T-cell (primary cell): ENCODE measurements around the gene SPTBN2. TPM values are rescaled to one million over a fixed set of nuclear protein-coding genes. Genes with fewer than 3 reads are reported as not detected.
"Not testable (repeated sequence)": the region's sequence is repeated elsewhere in the genome, so short reads cannot be mapped to it uniquely, and the experiment has no call there.

ENCODE experiments used
- ATAC-seq, 4 experiments: fragments of 200-7000 bp in 3 of 4; fragments of 150-1000 bp in 1 of 4; cut with Tn5 transposase; replicated peaks in 1 of 4; 1 replicate in 3 of 4; 2 replicates in 1 of 4; pipeline ENCODE4 v1.10.0; 2021; ENCODE audit warnings: moderate library complexity in 3 of 4, mild to moderate bottlenecking in 2 of 4, moderate number of reproducible peaks in 1 of 4
- CTCF ChIA-PET, 2 donors: fragments of 300-600 bp; sonication (Branson Sonifier 250); formaldehyde crosslinking; loops; one replicate each; lab custom pipeline; 2022; ENCODE audit warnings: antibody characterized with exemption in 2 of 2; lab: Charles Lee
- POLR2A ChIA-PET, 2 donors: fragments of 300-600 bp; sonication (Branson Sonifier 250); formaldehyde crosslinking; loops; one replicate each; lab custom pipeline; 2022; ENCODE audit warnings: antibody characterized with exemption in 2 of 2; lab: Charles Lee
- DNase-seq, 35 experiments: peaks; one replicate each; pipeline versions ENCODE4 v3.0.0 to v3.0.0-alpha.2; 2013 to 2023
- H3K27ac ChIP-seq: one replicate; pipeline ENCODE4 v1.5.1; 2013; ENCODE audit warnings: low read length
- H3K27me3 ChIP-seq, 2 experiments: replicated peaks in 1 of 2; 1 replicate in 1 of 2; 2 replicates in 1 of 2; pipeline versions ENCODE4 v1.6.1 to v1.7.0; 2013; ENCODE audit warnings: low read length in 1 of 2, mixed read lengths in 1 of 2; ENCODE audit not compliant: control insufficient read depth in 2 of 2, insufficient read depth in 2 of 2; ENCODE audit errors: extremely low read depth in 1 of 2
- H3K36me3 ChIP-seq, 2 donors: 1 replicate in 1 of 2; 2 replicates in 1 of 2; pipeline versions ENCODE4 v1.6.1 to v1.7.0; 2013; ENCODE audit warnings: low read length in 1 of 2; ENCODE audit not compliant: control insufficient read depth in 2 of 2, insufficient read depth in 1 of 2; ENCODE audit errors: extremely low read depth in 1 of 2
- H3K4me1 ChIP-seq, 2 experiments: 1 replicate in 1 of 2; 2 replicates in 1 of 2; pipeline versions ENCODE4 v1.6.1 to v1.7.0; 2013; ENCODE audit warnings: low read length in 2 of 2, mixed read lengths in 1 of 2; ENCODE audit not compliant: insufficient read depth in 2 of 2, control insufficient read depth in 1 of 2; ENCODE audit errors: extremely low read depth in 1 of 2
- H3K4me3 ChIP-seq, 2 donors: 1 replicate in 1 of 2; 2 replicates in 1 of 2; pipeline versions ENCODE4 v1.5.1 to v1.7.0; 2013; ENCODE audit warnings: mild to moderate bottlenecking in 2 of 2, low read length in 1 of 2, moderate library complexity in 1 of 2; ENCODE audit not compliant: control insufficient read depth in 1 of 2; ENCODE audit errors: extremely low read depth in 1 of 2
- H3K9me3 ChIP-seq: 2 replicates; pipeline ENCODE4 v1.7.0; 2013
- H3K27ac Mint-ChIP-seq, 2 donors: one replicate each; pipeline ENCODE4 v1.8.0; 2020 to 2021; ENCODE audit warnings: mild to moderate bottlenecking in 2 of 2, mixed read lengths in 2 of 2
- H3K27me3 Mint-ChIP-seq, 2 donors: one replicate each; pipeline ENCODE4 v1.8.0; 2021 to 2022; ENCODE audit warnings: mixed read lengths in 2 of 2
- H3K36me3 Mint-ChIP-seq: one replicate; pipeline ENCODE4 v1.8.0; 2021; ENCODE audit warnings: mixed read lengths
- H3K4me1 Mint-ChIP-seq, 3 donors: one replicate each; pipeline ENCODE4 v1.8.0; 2020 to 2022; ENCODE audit warnings: mixed read lengths in 3 of 3, mild to moderate bottlenecking in 1 of 3
- H3K4me3 Mint-ChIP-seq, 3 donors: one replicate each; pipeline ENCODE4 v1.8.0; 2020 to 2022; ENCODE audit warnings: mild to moderate bottlenecking in 3 of 3, mixed read lengths in 3 of 3, moderate library complexity in 3 of 3
- H3K9me3 Mint-ChIP-seq, 3 donors: one replicate each; pipeline ENCODE4 v1.8.0; 2020 to 2022; ENCODE audit warnings: mixed read lengths in 3 of 3
- WGBS: methylation state at CpG from one replicate; pipeline ENCODE4 v1.1.5; 2013; ENCODE audit warnings: missing lambda C conversion rate; ENCODE audit not compliant: insufficient coverage; 5-methylcytosine and 5-hydroxymethylcytosine counted together
- total RNA-seq, 35 experiments: library from RNA in 6 of 35; stranded (reverse) in 6 of 35; fragments of 120-200 nt in 1 of 35; gene quantifications; one replicate each; pipeline versions ENCODE4 v1.2.1 to v1.2.4 and lab custom pipeline; 2013 to 2026

The SPTBN2 gene
- total RNA-seq, 5 donors from 2014 or later (not counting 1 experiment from before 2014, with no cell fraction given): 0.13 to 1.1 (median 0.60) TPM; not detected in 1

GRCh38 chr11:66646828-66647227, 82.2 kb downstream of the SPTBN2 start:
- peaks cover 82 to 86% (median 83%) of the 10 kb centered on the region in 3 donors for H3K4me1 Mint-ChIP-seq
- DNase-seq: no peak
- CTCF ChIA-PET: interaction anchor here in 1 of 2 donors (0.8 to 1.0 kb wide), 3 partner anchors 9 to 32 kb away, joined by 3 to 4 read pairs (median 3); no protein-coding TSS in a partner anchor
- Histone ChIP-seq H3K27ac (no peak overlapping the region), H3K36me3 (peaks cover 18 to 89% of the 10 kb centered on the region in 2 donors), H3K27me3 (no peaks in the 10 kb centered on the region), H3K4me3 (no peak overlapping the region), H3K9me3 (no peaks in the 10 kb centered on the region), H3K4me1 (peaks cover 31 to 51% of the 10 kb centered on the region in 2 experiments)
- WGBS: no CpG with 5 or more reads among the region's 4 CpGs
- peak overlapping the region in 1 of 3 donors; percentile 98 for H3K4me3 Mint-ChIP-seq
- no peak for ATAC-seq
- POLR2A ChIA-PET: interaction anchor here in 1 of 2 donors (0.5 to 1.2 kb wide), 3 partner anchors 9 to 1441 kb away, joined by 4 to 14 read pairs (median 5); partner anchors contain the start of gene RBM4
- no peak overlapping the region for H3K27ac Mint-ChIP-seq
- H3K9me3 Mint-ChIP-seq: no peaks in the 10 kb centered on the region
- peaks cover 70% of the 10 kb centered on the region for H3K36me3 Mint-ChIP-seq
- H3K27me3 Mint-ChIP-seq: no peaks in the 10 kb centered on the region

GRCh38 chr11:66643745-66644437, 85.1 kb downstream of the SPTBN2 start:
- Mint-ChIP-seq H3K27ac (no peak overlapping the region), H3K36me3 (peaks cover 78% of the 10 kb centered on the region), H3K27me3 (no peaks in the 10 kb centered on the region), H3K4me1 (peaks cover 87 to 90% (median 89%) of the 10 kb centered on the region in 3 donors), H3K4me3 (peak overlapping the region; percentile 98 to 99 (median 99)), H3K9me3 (no peaks in the 10 kb centered on the region)
- POLR2A ChIA-PET: interaction anchor here in 1 of 2 donors (0.6 to 1.3 kb wide), 4 partner anchors 10 to 35 kb away, joined by 3 to 8 read pairs (median 4); no protein-coding TSS in a partner anchor
- H3K27me3 ChIP-seq: no peaks in the 10 kb centered on the region
- CTCF ChIA-PET: interaction anchor here in 1 of 2 donors (0.5 kb wide), 1 partner anchor 13 kb away, joined by 3 read pairs; no protein-coding TSS in a partner anchor
- no peak for DNase-seq
- peaks cover 18 to 89% of the 10 kb centered on the region in 2 donors for H3K36me3 ChIP-seq
- peaks cover 54 to 70% of the 10 kb centered on the region in 2 experiments for H3K4me1 ChIP-seq
- H3K27ac ChIP-seq: no peak overlapping the region
- no peak for ATAC-seq
- H3K4me3 ChIP-seq: peak overlapping the region in 1 of 2 donors; percentile 18
- no peaks in the 10 kb centered on the region for H3K9me3 ChIP-seq
- WGBS: 94% methylated on average over 12 of the region's 24 CpGs

GRCh38 chr11:66641834-66642233, 87.2 kb downstream of the SPTBN2 start:
- no CpG with 5 or more reads among the region's 3 CpGs for WGBS
- Mint-ChIP-seq H3K27ac (peak overlapping the region; percentile 50 to 78), H3K36me3 (peaks cover 68% of the 10 kb centered on the region), H3K4me1 (peaks cover 88 to 91% (median 89%) of the 10 kb centered on the region in 3 donors), H3K9me3 (no peaks in the 10 kb centered on the region), H3K4me3 (peak overlapping the region; percentile 98 to 99 (median 99)), H3K27me3 (no peaks in the 10 kb centered on the region)
- ATAC-seq: no peak
- Histone ChIP-seq H3K4me1 (peaks cover 59 to 75% of the 10 kb centered on the region in 2 experiments), H3K9me3 (no peaks in the 10 kb centered on the region), H3K27me3 (no peaks in the 10 kb centered on the region), H3K27ac (peak overlapping the region; percentile 21), H3K36me3 (peaks cover 18 to 70% of the 10 kb centered on the region in 2 donors), H3K4me3 (peak overlapping the region; percentile 15 to 39)
- DNase-seq: no peak
- ChIA-PET POLR2A (no interaction called here), CTCF (interaction anchor here in 1 of 2 donors (1.0 kb wide), 1 partner anchor 19 kb away, joined by 3 read pairs; no protein-coding TSS in a partner anchor)

- not testable (repeated sequence) for H3K9me3 Mint-ChIP-seq, H3K27me3 ChIP-seq, H3K9me3 ChIP-seq, ATAC-seq, DNase-seq, H3K27me3 Mint-ChIP-seq
- ChIA-PET POLR2A (interaction anchor here (0.6 to 5.7 kb wide), 5 partner anchors 18 to 38 kb away, joined by 9 to 165 read pairs (median 21); partner anchors contain the start of genes RBM14 (in 1 of the 2) and RBM4B (in 1 of the 2)), CTCF (interaction anchor here in 1 of 2 donors (3.0 kb wide), 1 partner anchor 38 kb away, joined by 27 read pairs; the partner anchor contains the start of gene RBM4B)
- Histone ChIP-seq H3K4me3 (peak overlapping the region; percentile 78 to 100), H3K27ac (peak overlapping the region; percentile 79), H3K36me3 (peaks cover 13 to 51% of the 10 kb centered on the region in 2 donors), H3K4me1 (peaks cover 55 to 66% of the 10 kb centered on the region in 2 experiments)
- Mint-ChIP-seq H3K4me3 (peak overlapping the region; percentile 98 to 99 (median 99)), H3K27ac (peak overlapping the region; percentile 97), H3K4me1 (peaks cover 72 to 78% (median 75%) of the 10 kb centered on the region in 3 donors), H3K36me3 (peaks cover 48% of the 10 kb centered on the region)
- whole genome bisulfite sequencing: 30% methylated on average over 3 of the region's 10 CpGs
These were observed 89.1 kb downstream of the SPTBN2 start for GRCh38 chr11:66639814-66640340.

GRCh38 chr11:66639066-66639813, 89.8 kb downstream of the SPTBN2 start:
- 0% methylated on average over 13 of the region's 27 CpGs for WGBS
- peak overlapping the region; percentile 79 for H3K27ac ChIP-seq
- H3K9me3 ChIP-seq: no peaks in the 10 kb centered on the region
- peaks cover 50 to 59% of the 10 kb centered on the region in 2 experiments for H3K4me1 ChIP-seq
- DNase-seq (peak in 18 of 35 experiments; percentile 8 to 71 (median 22)), ATAC-seq (peak in 3 of 4 experiments; percentile 1 to 8 (median 3))
- POLR2A ChIA-PET: interaction anchor here (0.6 to 5.7 kb wide), 8 partner anchors 15 to 47 kb away, joined by 5 to 165 read pairs (median 18); partner anchors contain the start of genes RBM4B (in 2 of the 2), CCDC87 (in 1 of the 2), CCS (in 1 of the 2) and RBM14 (in 1 of the 2)
- H3K4me3 ChIP-seq: peak overlapping the region; percentile 78 to 100
- peaks cover 72 to 77% (median 74%) of the 10 kb centered on the region in 3 donors for H3K4me1 Mint-ChIP-seq
- peaks cover 10 to 51% of the 10 kb centered on the region in 2 donors for H3K36me3 ChIP-seq
- no peaks in the 10 kb centered on the region for H3K9me3 Mint-ChIP-seq
- CTCF ChIA-PET: interaction anchor here in 1 of 2 donors (0.8 to 3.0 kb wide), 8 partner anchors 13 to 327 kb away, joined by 3 to 27 read pairs (median 7); partner anchors contain the start of genes CCDC87, RBM14 and RBM4B
- H3K27ac Mint-ChIP-seq: peak overlapping the region; percentile 97
- H3K4me3 Mint-ChIP-seq: peak overlapping the region; percentile 98 to 99 (median 99)
- no peaks in the 10 kb centered on the region for H3K27me3 ChIP-seq
- no peaks in the 10 kb centered on the region for H3K27me3 Mint-ChIP-seq
- peaks cover 49% of the 10 kb centered on the region for H3K36me3 Mint-ChIP-seq
